ENCODE measurements around the gene XRCC4.
A peak's percentile ranks its signal among the peaks of the same experiment; 100 is the strongest.
"Not testable (repeated sequence)": the region's sequence is repeated elsewhere in the genome, so short reads cannot be mapped to it uniquely, and the experiment has no call there.

The XRCC4 gene

GRCh38 chr5:83048811-83049210 lies 28.5 kb upstream of the XRCC4 start:
- TF ChIP-seq POLR2AphosphoS5 (IDR thresholded peaks at IDR 0.05; ENCODE audit: low read depth, low read length), result no peak
- no peak for TF ChIP-seq TAF1 (IDR thresholded peaks at IDR 0.05; ENCODE audit: borderline replicate concordance, low read depth, low read length)
- no peak for TF ChIP-seq POLR2A (IDR thresholded peaks at IDR 0.05; ENCODE audit: low read depth, low read length)
- FAIRE-seq (no peak), DNase-seq (ENCODE audit: insufficient read length) (no peak)

- no peak for FAIRE-seq
- no peak for TF ChIP-seq POLR2AphosphoS5 (IDR thresholded peaks at IDR 0.05; ENCODE audit: low read depth, low read length)
- TF ChIP-seq POLR2A (IDR thresholded peaks at IDR 0.05; ENCODE audit: low read depth, low read length), result no peak
- TF ChIP-seq TAF1 (IDR thresholded peaks at IDR 0.05; ENCODE audit: borderline replicate concordance, low read depth, low read length), result no peak
- DNase-seq (ENCODE audit: insufficient read length), result no peak
These were observed 27.9 kb upstream of the XRCC4 start for GRCh38 chr5:83049370-83049885.

GRCh38 chr5:83050723-83051340 lies 26.5 kb upstream of the XRCC4 start:
- FAIRE-seq, result no peak
- TF ChIP-seq POLR2A (IDR thresholded peaks at IDR 0.05; ENCODE audit: low read depth, low read length), result no peak
- no peak for TF ChIP-seq POLR2AphosphoS5 (IDR thresholded peaks at IDR 0.05; ENCODE audit: low read depth, low read length)
- no peak for TF ChIP-seq TAF1 (IDR thresholded peaks at IDR 0.05; ENCODE audit: borderline replicate concordance, low read depth, low read length)
- DNase-seq (ENCODE audit: insufficient read length), result no peak

GRCh38 chr5:83055166-83055565 lies 22.2 kb upstream of the XRCC4 start:
- TF ChIP-seq TAF1 (IDR thresholded peaks at IDR 0.05; ENCODE audit: borderline replicate concordance, low read depth, low read length), result no peak
- TF ChIP-seq POLR2AphosphoS5 (IDR thresholded peaks at IDR 0.05; ENCODE audit: low read depth, low read length), result no peak
- TF ChIP-seq POLR2A (IDR thresholded peaks at IDR 0.05; ENCODE audit: low read depth, low read length), result no peak
- DNase-seq (ENCODE audit: insufficient read length), result no peak
- FAIRE-seq, result no peak

- no peak for TF ChIP-seq POLR2AphosphoS5 (IDR thresholded peaks at IDR 0.05; ENCODE audit: low read depth, low read length)
- TF ChIP-seq POLR2A (IDR thresholded peaks at IDR 0.05; ENCODE audit: low read depth, low read length), result no peak
- no peak for TF ChIP-seq TAF1 (IDR thresholded peaks at IDR 0.05; ENCODE audit: borderline replicate concordance, low read depth, low read length)
- FAIRE-seq (no peak), DNase-seq (ENCODE audit: insufficient read length) (no peak)
These were observed 18.6 kb upstream of the XRCC4 start for GRCh38 chr5:83058726-83059125.

GRCh38 chr5:83059341-83059740 lies 18.0 kb upstream of the XRCC4 start:
- peak; percentile 54 for FAIRE-seq
- no peak for DNase-seq (ENCODE audit: insufficient read length)
- TF ChIP-seq POLR2AphosphoS5 (IDR thresholded peaks at IDR 0.05; ENCODE audit: low read depth, low read length) (no peak), TAF1 (IDR thresholded peaks at IDR 0.05; ENCODE audit: borderline replicate concordance, low read depth, low read length) (no peak), POLR2A (IDR thresholded peaks at IDR 0.05; ENCODE audit: low read depth, low read length) (no peak)

- TF ChIP-seq POLR2AphosphoS5 (IDR thresholded peaks at IDR 0.05; ENCODE audit: low read depth, low read length) (no peak), POLR2A (IDR thresholded peaks at IDR 0.05; ENCODE audit: low read depth, low read length) (no peak), TAF1 (IDR thresholded peaks at IDR 0.05; ENCODE audit: borderline replicate concordance, low read depth, low read length) (no peak)
- FAIRE-seq (no peak), DNase-seq (ENCODE audit: insufficient read length) (no peak)
These were observed 10.7 kb upstream of the XRCC4 start for GRCh38 chr5:83066548-83067110.

- FAIRE-seq; DNase-seq (ENCODE audit: insufficient read length): not testable (repeated sequence)
These were observed 10.0 kb upstream of the XRCC4 start for GRCh38 chr5:83067377-83067776.

- DNase-seq (ENCODE audit: insufficient read length) (no peak), FAIRE-seq (no peak)
- no peak for TF ChIP-seq TAF1 (IDR thresholded peaks at IDR 0.05; ENCODE audit: borderline replicate concordance, low read depth, low read length)
- no peak for TF ChIP-seq POLR2A (IDR thresholded peaks at IDR 0.05; ENCODE audit: low read depth, low read length)
- TF ChIP-seq POLR2AphosphoS5 (IDR thresholded peaks at IDR 0.05; ENCODE audit: low read depth, low read length), result no peak
These were observed 8.1 kb upstream of the XRCC4 start for GRCh38 chr5:83069096-83069799.

GRCh38 chr5:83071286-83072051 lies 5.9 kb upstream of the XRCC4 start:
- TF ChIP-seq TAF1 (IDR thresholded peaks at IDR 0.05; ENCODE audit: borderline replicate concordance, low read depth, low read length) (no peak), POLR2A (IDR thresholded peaks at IDR 0.05; ENCODE audit: low read depth, low read length) (no peak), POLR2AphosphoS5 (IDR thresholded peaks at IDR 0.05; ENCODE audit: low read depth, low read length) (no peak)
- DNase-seq (ENCODE audit: insufficient read length) (no peak), FAIRE-seq (no peak)

GRCh38 chr5:83072966-83073365 lies 4.4 kb upstream of the XRCC4 start:
- DNase-seq (ENCODE audit: insufficient read length) (no peak), FAIRE-seq (no peak)
- no peak for TF ChIP-seq POLR2AphosphoS5 (IDR thresholded peaks at IDR 0.05; ENCODE audit: low read depth, low read length)
- no peak for TF ChIP-seq TAF1 (IDR thresholded peaks at IDR 0.05; ENCODE audit: borderline replicate concordance, low read depth, low read length)
- TF ChIP-seq POLR2A (IDR thresholded peaks at IDR 0.05; ENCODE audit: low read depth, low read length), result no peak
